Measurements from ENCODE around the gene PTPRN2. TPM values are rescaled to one million over a fixed set of nuclear protein-coding genes. Genes with fewer than 3 reads are reported as not detected.

The PTPRN2 gene
- total and polyA plus RNA-seq, 2 of the 8 experiments (the other 6 are each of a cell fraction or from before 2014, with no cell fraction given): 2.6 to 4.5 TPM

DNA sequence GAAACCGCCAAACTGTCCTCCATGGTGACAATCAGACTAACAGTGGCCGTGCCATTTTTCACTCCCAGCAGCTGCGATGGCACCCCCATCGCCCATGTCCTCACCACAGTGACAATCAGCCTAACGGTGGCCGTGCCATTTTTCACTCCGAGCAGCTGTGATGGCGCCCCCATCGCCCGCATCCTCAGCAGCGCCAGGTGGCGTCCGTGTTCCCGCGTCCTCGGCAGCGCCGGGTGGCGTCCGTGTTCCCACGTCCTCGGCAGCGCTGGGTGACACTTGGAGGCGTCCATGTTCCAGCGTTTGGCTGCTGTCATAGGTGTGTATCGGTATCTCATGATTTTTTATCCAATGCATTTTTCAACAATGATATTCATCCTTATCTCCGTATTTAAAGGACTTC is 267.3 kb downstream of the PTPRN2 start:
- Histone ChIP-seq H3K79me1 (ENCODE audit: low read depth, low read length) (no peaks in the 10 kb centered on the region), H4K91ac (replicated peaks; ENCODE audit: insufficient read length, low read length) (peak overlapping the region; percentile 85), H3K18ac (ENCODE audit: extremely low read depth, low read length) (no peak overlapping the region), H3K27me3 (replicated peaks in 1 of 4; ENCODE audit: control insufficient read depth in 3 of 4, extremely low read depth in 1 of 4, insufficient read depth in 3 of 4, low read length in 3 of 4) (no peaks in the 10 kb centered on the region), H3K14ac (ENCODE audit: insufficient read length) (no peak overlapping the region), H3K9me3 (ENCODE audit: insufficient read depth in 2 of 2, low read depth in 1 of 2, low read length in 1 of 2) (peaks cover 16 to 52% of the 10 kb centered on the region in 2 experiments), H3K23me2 (ENCODE audit: low read depth, low read length) (peaks cover 3% of the 10 kb centered on the region; the same call in 1 of the 2 replicates), H4K8ac (ENCODE audit: extremely low read depth, insufficient read depth, low read length) (no peak overlapping the region), H3K23ac (ENCODE audit: insufficient read length) (no peak overlapping the region), H4K5ac (ENCODE audit: insufficient read length, low read depth, low read length) (no peak overlapping the region), H3K4me1 (replicated peaks in 1 of 4; ENCODE audit: control insufficient read depth in 3 of 4, insufficient read depth in 4 of 4, low read length in 3 of 4) (peaks cover 0 to 20% (median 8%) of the 10 kb centered on the region in 4 experiments; a peak in 4 of 7 replicates), H2BK15ac (ENCODE audit: low read length) (no peak overlapping the region), H3K4ac (replicated peaks; ENCODE audit: insufficient read length, low read depth, low read length) (no peak overlapping the region), H3K36me3 (ENCODE audit: control insufficient read depth in 2 of 4, insufficient read depth in 4 of 4, low read length in 3 of 4) (no peaks in the 10 kb centered on the region), H2AK5ac (ENCODE audit: low read depth, low read length) (no peak overlapping the region), H3K56ac (replicated peaks; ENCODE audit: insufficient read length, low read depth, low read length) (no peak overlapping the region), H2AFZ (ENCODE audit: low read length) (no peak overlapping the region), H3K4me3 (ENCODE audit: extremely low read depth in 1 of 4, insufficient read depth in 2 of 4, low read depth in 3 of 4, low read length in 4 of 4) (no peak overlapping the region), H2BK12ac (ENCODE audit: low read depth, low read length) (0 out of 2 replicates have a peak overlapping the region, but pooled peaks have one; percentile 50), H3K9ac (replicated peaks in 1 of 4; ENCODE audit: extremely low read depth in 1 of 4, low read depth in 3 of 4, low read length in 3 of 4) (no peak overlapping the region), H3K27ac (ENCODE audit: low read depth, low read length) (no peak overlapping the region), H4K20me1 (replicated peaks in 1 of 2; ENCODE audit: control insufficient read depth in 1 of 2, insufficient read depth in 2 of 2, low read length in 2 of 2) (no peaks in the 10 kb centered on the region), H2BK5ac (ENCODE audit: low read depth, low read length) (no peak overlapping the region), H3K79me2 (ENCODE audit: control insufficient read depth in 1 of 2, insufficient read depth in 2 of 2, low read length in 2 of 2) (no peaks in the 10 kb centered on the region), H2BK20ac (ENCODE audit: low read length) (no peak overlapping the region), H3K4me2 (ENCODE audit: insufficient read depth in 1 of 2, low read depth in 2 of 2, low read length in 2 of 2) (no peak overlapping the region), H2BK120ac (replicated peaks; ENCODE audit: low read depth, low read length) (no peak overlapping the region)
- ChIA-PET CTCF (ENCODE audit: partially characterized antibody) (no interaction called here), POLR2A (ENCODE audit: partially characterized antibody) (no interaction called here)
- WGBS, 2 experiments (ENCODE audit: extremely low coverage in 1 of 2, insufficient coverage in 1 of 2, insufficient read length in 1 of 2, insufficient replicate concordance in 2 of 2, low coverage in 1 of 2, low lambda C conversion rate in 2 of 2, missing lambda C conversion rate in 1 of 2): 88% methylated on average over 26 of the region's 27 CpGs; no CpG with 5 or more reads in 1 of the 2 experiments
- FAIRE-seq (no peak), DNase-seq (ENCODE audit: low read depth in 1 of 2, low spot score in 2 of 2) (no peak)
- TF ChIP-seq SP2 (IDR thresholded peaks at IDR 0.05; ENCODE audit: low read length) (no peak), RXRA (IDR thresholded peaks at IDR 0.05; ENCODE audit: insufficient read depth, low read depth, low read length) (no peak), HDAC2 (IDR thresholded peaks at IDR 0.05; ENCODE audit: borderline replicate concordance in 1 of 2, low read depth in 2 of 2, low read length in 2 of 2) (no peak), FOSL1 (IDR thresholded peaks at IDR 0.05; ENCODE audit: insufficient read depth, low read depth, low read length) (no peak), JUN (IDR thresholded peaks at IDR 0.05; ENCODE audit: low read depth, low read length) (no peak), YY1 (IDR thresholded peaks at IDR 0.05; ENCODE audit: low read depth, low read length) (no peak), POLR2A (IDR thresholded peaks at IDR 0.05; ENCODE audit: control extremely low read depth in 1 of 2, low read depth in 2 of 2, low read length in 2 of 2) (no peak)
- TF ChIP-seq, protein P1, sequence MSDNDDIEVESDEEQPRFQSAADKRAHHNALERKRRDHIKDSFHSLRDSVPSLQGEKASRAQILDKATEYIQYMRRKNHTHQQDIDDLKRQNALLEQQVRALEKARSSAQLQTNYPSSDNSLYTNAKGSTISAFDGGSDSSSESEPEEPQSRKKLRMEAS (IDR thresholded peaks at IDR 0.05): no peak

All from H1 (cell line).